ENCODE measurements around the gene C16orf89. TPM values are rescaled to one million over a fixed set of nuclear protein-coding genes. Genes with fewer than 3 reads are reported as not detected.

C16orf89 gene
- total RNA-seq, 1 experiment from 2014 or later, result not detected

GRCh38 chr16:5064915-5065314 lies 841 bp downstream of the C16orf89 start:
- no peak for DNase-seq
- CTCF ChIA-PET, result no interaction called here
- no peaks in the 10 kb centered on the region; the same call in 1 of the 2 replicates for H3F3A ChIP-seq (ENCODE audit: insufficient read depth, low read depth)
- H3K4me2 ChIP-seq, result no peak overlapping the region
- no peak for TF ChIP-seq CTCF (conservative IDR thresholded peaks at IDR 0.05)
- TF ChIP-seq EZH2 (IDR thresholded peaks at IDR 0.05; ENCODE audit: low read depth), result no peak
- H3K27ac ChIP-seq, result no peak overlapping the region
- no TSS peak for BruUV-seq (replicated peaks)
- H3K9me2 ChIP-seq (ENCODE audit: insufficient read depth), result no peaks in the 10 kb centered on the region
- H3K27me3 ChIP-seq (ENCODE audit: insufficient read depth, low read depth), result peaks cover 55% of the 10 kb centered on the region
- H3K79me2 ChIP-seq (ENCODE audit: low read depth), result no peaks in the 10 kb centered on the region
- H3K4me3 ChIP-seq, result no peak overlapping the region
- intact Hi-C loops (cut with micrococcal nuclease; ENCODE audit: unreplicated experiment), result no loop called here
- no peaks in the 10 kb centered on the region for H3K9me3 ChIP-seq (ENCODE audit: insufficient read depth, low read depth)
- no peaks in the 10 kb centered on the region for H3K36me3 ChIP-seq (ENCODE audit: low read depth)
- H2AFZ ChIP-seq, result no peak overlapping the region
- POLR2A ChIA-PET (ENCODE audit: unreplicated experiment), result no interaction called here
- H4K20me1 ChIP-seq (ENCODE audit: insufficient read depth), result no peaks in the 10 kb centered on the region; the same call in 1 of the 2 replicates
- H3K4me1 ChIP-seq (replicated peaks; ENCODE audit: insufficient read depth), result no peaks in the 10 kb centered on the region

- intact Hi-C loops (cut with micrococcal nuclease; ENCODE audit: unreplicated experiment), result loop anchor here (1.0 kb wide), 1 partner anchor 35 kb away; no protein-coding TSS in a partner anchor
- Histone ChIP-seq H3K4me1 (replicated peaks; ENCODE audit: insufficient read depth) (no peaks in the 10 kb centered on the region), H3K79me2 (ENCODE audit: low read depth) (no peaks in the 10 kb centered on the region), H3K4me3 (no peak overlapping the region), H3K27me3 (ENCODE audit: insufficient read depth, low read depth) (peaks cover 55% of the 10 kb centered on the region), H2AFZ (no peak overlapping the region), H3F3A (ENCODE audit: insufficient read depth, low read depth) (no peaks in the 10 kb centered on the region; the same call in 1 of the 2 replicates), H3K4me2 (no peak overlapping the region), H3K27ac (no peak overlapping the region), H3K9me3 (ENCODE audit: insufficient read depth, low read depth) (no peaks in the 10 kb centered on the region), H3K9me2 (ENCODE audit: insufficient read depth) (no peaks in the 10 kb centered on the region), H4K20me1 (ENCODE audit: insufficient read depth) (no peaks in the 10 kb centered on the region; the same call in 1 of the 2 replicates), H3K36me3 (ENCODE audit: low read depth) (no peaks in the 10 kb centered on the region)
- BruUV-seq (replicated peaks), result no TSS peak
- ChIA-PET CTCF (no interaction called here), POLR2A (ENCODE audit: unreplicated experiment) (no interaction called here)
- TF ChIP-seq CTCF (conservative IDR thresholded peaks at IDR 0.05), result no peak
- no peak for TF ChIP-seq EZH2 (IDR thresholded peaks at IDR 0.05; ENCODE audit: low read depth)
- no peak for DNase-seq
These were observed 2.7 kb downstream of the C16orf89 start for GRCh38 chr16:5062790-5063765.

- ChIA-PET CTCF (no interaction called here), POLR2A (ENCODE audit: unreplicated experiment) (no interaction called here)
- Histone ChIP-seq H3K4me1 (replicated peaks; ENCODE audit: insufficient read depth) (no peaks in the 10 kb centered on the region), H2AFZ (no peak overlapping the region), H3K9me3 (ENCODE audit: insufficient read depth, low read depth) (no peaks in the 10 kb centered on the region), H4K20me1 (ENCODE audit: insufficient read depth) (no peaks in the 10 kb centered on the region; the same call in 1 of the 2 replicates), H3K27ac (no peak overlapping the region), H3K79me2 (ENCODE audit: low read depth) (no peaks in the 10 kb centered on the region), H3K27me3 (ENCODE audit: insufficient read depth, low read depth) (peaks cover 50% of the 10 kb centered on the region), H3K4me2 (no peak overlapping the region), H3K36me3 (ENCODE audit: low read depth) (no peaks in the 10 kb centered on the region), H3K9me2 (ENCODE audit: insufficient read depth) (no peaks in the 10 kb centered on the region), H3F3A (ENCODE audit: insufficient read depth, low read depth) (no peaks in the 10 kb centered on the region), H3K4me3 (no peak overlapping the region)
- intact Hi-C loops (cut with micrococcal nuclease; ENCODE audit: unreplicated experiment), result loop anchor here (1.0 kb wide), 1 partner anchor 34 kb away; no protein-coding TSS in a partner anchor
- TF ChIP-seq CTCF (conservative IDR thresholded peaks at IDR 0.05), result no peak
- no peak for TF ChIP-seq EZH2 (IDR thresholded peaks at IDR 0.05; ENCODE audit: low read depth)
- no peak for DNase-seq
- no TSS peak for BruUV-seq (replicated peaks)
These were observed 3.7 kb downstream of the C16orf89 start for GRCh38 chr16:5062051-5062450.

All from PC-9 (cell line).